Ovary (tissue), 9 donors: Measurements from ENCODE around the gene ARAP1. TPM values are rescaled to one million over a fixed set of nuclear protein-coding genes. Genes with fewer than 3 reads are reported as not detected.

ENCODE experiments used
- DNase-seq, 5 donors: peaks; one replicate each; pipeline ENCODE4 v3.0.0-alpha.2; 2019 to 2020
- H3K27ac ChIP-seq, 2 donors: fragments of 200-600 bp; one replicate each; pipeline versions ENCODE4 v1.5.1 to v1.8.0; 2019 to 2022
- H3K27me3 ChIP-seq: fragments of 200-600 bp; one replicate; pipeline ENCODE4 v1.8.0; 2022
- H3K36me3 ChIP-seq: fragments of 200-600 bp; sonication (generic); one replicate; pipeline ENCODE4 v1.5.1; 2019
- H3K4me1 ChIP-seq: one replicate; pipeline ENCODE4 v1.8.1; 2013; ENCODE audit warnings: mild to moderate bottlenecking, moderate library complexity; ENCODE audit not compliant: insufficient read depth
- H3K4me3 ChIP-seq: fragments of 200-600 bp; sonication (generic); one replicate; pipeline ENCODE4 v1.5.1; 2017
- H3K9me3 ChIP-seq, 2 donors: fragments of 200-600 bp in 1 of 2; sonication (generic) in 1 of 2; one replicate each; pipeline versions ENCODE4 v1.5.1 to v1.8.1; 2013 to 2019; ENCODE audit warnings: mild to moderate bottlenecking in 1 of 2, moderate library complexity in 1 of 2
- CTCF ChIP-seq, 3 donors: fragments of 450-650 bp in 2 of 3; fragments of 200-600 bp in 1 of 3; IDR thresholded peaks; one replicate each; pipeline versions ENCODE4 v1.5.1 to v1.8.0; 2016 to 2022; ENCODE audit warnings: antibody characterized with exemption in 3 of 3, mild to moderate bottlenecking in 1 of 3
- EP300 ChIP-seq: sonication (generic); formaldehyde crosslinking; IDR thresholded peaks from one replicate; pipeline ENCODE4 v1.6.1; 2017; ENCODE audit warnings: antibody characterized with exemption
- POLR2A ChIP-seq: fragments of 450-650 bp; IDR thresholded peaks from one replicate; pipeline ENCODE4 v1.6.1; 2017; ENCODE audit warnings: antibody characterized with exemption, mild to moderate bottlenecking, moderate library complexity
- WGBS, 3 donors: extraction: QIAGEN DNeasy Blood & Tissue Kit in 1 of 3; methylation state at CpG; one replicate each; pipeline versions ENCODE4 v1.1.5 to v1.1.7; 2013 to 2017; 5-methylcytosine and 5-hydroxymethylcytosine counted together
- intact Hi-C, 4 donors: fragments of 100-400 bp; cut with DNase I; formaldehyde crosslinking; loops; one replicate each; pipeline versions ENCODE4 v1.11.0 to v1.15.1; 2022 to 2023
- polyA plus RNA-seq, 2 donors: library from polyadenylated mRNA; stranded (reverse); fragments of 200-250 nt in 1 of 2; fragments of 350-450 nt in 1 of 2; fragmentation: Illumina TruSeq in 1 of 2; extraction: RNeasy Lipid Tissue Mini Kit (QIAGEN cat#74804) in 1 of 2; gene quantifications; one replicate each; pipeline ENCODE4 v1.2.3, GENCODE V29; 2013 to 2014
- total RNA-seq, 7 donors: library from RNA; depleted of rRNA in 2 of 7; stranded (reverse); fragments of >200 nt in 2 of 7; fragmentation: NEBNext Ultra II Directional in 3 of 7; extraction: Animal tissue kit (Norgen Biotek cat#: 25700) in 3 of 7; gene quantifications; one replicate each; pipeline versions ENCODE4 v1.1.0 to v1.2.4, GENCODE V29; 2016 to 2023
- donor health status: DM: no; HTN: no; CAD: no; lungs with moderate emphysema.
- donor health status: DM: no; HTN: no; CAD: no.
- donor health status: Bipolar disorder and iron deficiency.
- donor health status: DM: yes; HTN: yes; CAD: no.
- donor health status: DM: no; HTN: no; CAD: no.
- donor health status: DM: yes; HTN: yes; CAD: no.

ARAP1 gene
- total and polyA plus RNA-seq, 9 donors, result 39.0 to 162 (median 79.0) TPM

GRCh38 chr11:72740562-72741428, 11.4 kb downstream of the ARAP1 start:
- DNase-seq, result no peak
- intact Hi-C loops, result no loop called here
- no peak overlapping the region for H3K4me3 ChIP-seq
- H3K27ac ChIP-seq, result no peak overlapping the region
- H3K4me1 ChIP-seq, result no peaks in the 10 kb centered on the region
- H3K27me3 ChIP-seq, result no peaks in the 10 kb centered on the region
- 77 to 79% (median 78%) methylated on average over 10 of the region's 10 CpGs for WGBS, 3 donors
- no peak for TF ChIP-seq EP300
- no peak for TF ChIP-seq CTCF (IDR thresholded peaks at IDR 0.05)
- TF ChIP-seq POLR2A, result no peak
- H3K9me3 ChIP-seq, result no peaks in the 10 kb centered on the region
- H3K36me3 ChIP-seq, result no peaks in the 10 kb centered on the region

- Histone ChIP-seq H3K4me3 (no peak overlapping the region), H3K36me3 (no peaks in the 10 kb centered on the region), H3K27me3 (no peaks in the 10 kb centered on the region), H3K27ac (no peak overlapping the region), H3K9me3 (no peaks in the 10 kb centered on the region), H3K4me1 (no peaks in the 10 kb centered on the region)
- 94 to 97% (median 96%) methylated on average over 2 of the region's 2 CpGs for WGBS, 3 donors
- intact Hi-C loops, result no loop called here
- TF ChIP-seq EP300 (no peak), CTCF (IDR thresholded peaks at IDR 0.05) (no peak), POLR2A (no peak)
- no peak for DNase-seq
Observed at GRCh38 chr11:72740060-72740424, 12.2 kb downstream of the ARAP1 start.

GRCh38 chr11:72739240-72740059, 12.8 kb downstream of the ARAP1 start:
- Histone ChIP-seq H3K4me3 (no peak overlapping the region), H3K27ac (no peak overlapping the region), H3K9me3 (no peaks in the 10 kb centered on the region), H3K36me3 (no peaks in the 10 kb centered on the region), H3K27me3 (no peaks in the 10 kb centered on the region), H3K4me1 (no peaks in the 10 kb centered on the region)
- no peak for DNase-seq
- intact Hi-C loops, result no loop called here
- TF ChIP-seq EP300 (no peak), CTCF (IDR thresholded peaks at IDR 0.05) (no peak), POLR2A (no peak)
- 89 to 94% (median 93%) methylated on average over 10 of the region's 10 CpGs for WGBS, 3 donors

- intact Hi-C loops, result no loop called here
- Histone ChIP-seq H3K36me3 (no peaks in the 10 kb centered on the region), H3K27ac (no peak overlapping the region), H3K4me3 (no peak overlapping the region), H3K27me3 (no peaks in the 10 kb centered on the region), H3K4me1 (no peaks in the 10 kb centered on the region), H3K9me3 (no peaks in the 10 kb centered on the region)
- WGBS, 3 donors, result 89 to 92% (median 91%) methylated on average over 11 of the region's 11 CpGs
- TF ChIP-seq EP300 (no peak), CTCF (IDR thresholded peaks at IDR 0.05) (no peak), POLR2A (no peak)
- DNase-seq, result no peak
Observed at GRCh38 chr11:72738199-72739141, 13.7 kb downstream of the ARAP1 start.
